Fibroblast of lung (primary cell): ENCODE data around the gene CNKSR2.

Source experiments
- CTCF ChIP-seq, 2 donors: IDR thresholded peaks in 1 of 2; conservative IDR thresholded peaks in 1 of 2; 1 replicate in 1 of 2; 2 replicates in 1 of 2; pipeline ENCODE4 v1.5.1; 2011 to 2012; ENCODE audit warnings: low read length in 2 of 2, control low read depth in 1 of 2, inconsistent platforms in 1 of 2, low read depth in 1 of 2, mild to moderate bottlenecking in 1 of 2
- EZH2 ChIP-seq: IDR thresholded peaks from 2 replicates; pipeline ENCODE4 v1.5.1; 2012; ENCODE audit warnings: low read length, control low read depth, mild to moderate bottlenecking; ENCODE audit errors: missing control alignments

DNA sequence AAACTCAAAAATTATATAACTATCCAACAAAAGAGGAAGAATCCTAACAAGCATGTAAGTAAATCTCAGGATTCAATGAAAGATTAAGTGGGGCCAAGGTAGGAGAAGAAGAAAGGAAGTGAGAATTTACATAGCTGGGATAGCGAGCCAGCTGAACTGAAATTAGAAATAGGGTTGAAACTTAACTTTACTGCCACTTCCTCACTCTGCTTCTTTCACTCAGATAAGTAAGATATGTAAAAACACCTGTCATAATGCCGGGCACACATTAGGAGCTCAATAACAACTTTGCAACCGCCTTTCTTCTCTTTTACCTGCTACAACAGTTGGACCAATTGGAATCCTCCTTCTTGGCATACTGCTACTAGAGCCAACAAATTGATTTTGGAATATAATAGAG is 129.4 kb downstream of the CNKSR2 start:
- no peak for TF ChIP-seq CTCF (conservative IDR thresholded peaks at IDR 0.05 in 1 of 2, IDR thresholded peaks at IDR 0.05 in 1 of 2; ENCODE audit: low read depth in 1 of 2, low read length in 2 of 2)
- no peak for TF ChIP-seq EZH2
